Type B pancreatic cell (in vitro differentiated cells): ENCODE data around the gene FGF10. TPM values are rescaled to one million over a fixed set of nuclear protein-coding genes. Genes with fewer than 3 reads are reported as not detected.

Experiments
- DNase-seq: peaks from one replicate; pipeline ENCODE4 v3.0.0; 2021; ENCODE audit warnings: mixed read lengths; ENCODE audit not compliant: unreplicated experiment; ENCODE audit errors: extremely low spot score
- H3K27ac Mint-ChIP-seq: 2 replicates; pipeline ENCODE4 v1.8.0; 2021; ENCODE audit warnings: mild to moderate bottlenecking, mixed read lengths
- H3K27me3 Mint-ChIP-seq: 2 replicates; pipeline ENCODE4 v1.8.0; 2021; ENCODE audit warnings: mixed read lengths
- H3K36me3 Mint-ChIP-seq: 2 replicates; pipeline ENCODE4 v1.8.0; 2021; ENCODE audit warnings: mixed read lengths
- H3K4me1 Mint-ChIP-seq: one replicate; pipeline ENCODE4 v1.8.0; 2021; ENCODE audit warnings: mixed read lengths; ENCODE audit not compliant: unreplicated experiment
- H3K4me3 Mint-ChIP-seq: 2 replicates; pipeline ENCODE4 v1.8.0; 2021; ENCODE audit warnings: mild to moderate bottlenecking, mixed read lengths
- H3K9me3 Mint-ChIP-seq: 2 replicates; pipeline ENCODE4 v1.8.0; 2021; ENCODE audit warnings: mixed read lengths
- CTCF ChIP-seq: fragments of 200-600 bp; sonication (generic); conservative IDR thresholded peaks from 2 replicates; pipeline ENCODE4 v1.5.0; 2021; ENCODE audit warnings: antibody characterized with exemption, mild to moderate bottlenecking
- total RNA-seq: library from RNA; stranded (reverse); gene quantifications from 2 replicates; pipeline ENCODE4 v1.2.1, GENCODE V29; 2021; ENCODE audit warnings: low replicate concordance

Gene FGF10
- total RNA-seq, 1 donor from 2014 or later, result 9.8 TPM

DNA sequence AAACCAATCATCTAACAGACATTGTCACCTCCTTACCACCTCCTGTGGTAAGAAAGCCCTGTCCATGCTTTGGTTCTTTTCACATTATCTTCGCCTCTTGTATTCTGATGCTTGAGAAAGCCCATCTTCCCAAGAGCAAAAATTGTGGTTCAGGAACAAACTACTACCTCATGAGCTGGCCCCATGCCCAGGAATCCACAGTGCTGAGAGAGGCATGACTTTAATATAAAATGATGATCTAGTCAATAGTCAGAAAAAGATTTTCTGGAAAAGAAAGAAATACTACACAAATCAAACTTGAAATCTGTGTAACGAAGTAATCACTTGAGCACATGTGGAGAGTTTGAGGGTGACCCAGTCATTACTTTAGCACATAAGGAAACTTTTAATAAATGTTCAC lies 94.7 kb downstream of the FGF10 start:
- no peak for TF ChIP-seq CTCF
- no peaks in the 10 kb centered on the region for H3K9me3 Mint-ChIP-seq
- H3K27me3 Mint-ChIP-seq, result no peaks in the 10 kb centered on the region
- H3K36me3 Mint-ChIP-seq, result no peaks in the 10 kb centered on the region
- H3K4me3 Mint-ChIP-seq, result no peak overlapping the region
- peaks cover 9% of the 10 kb centered on the region for H3K4me1 Mint-ChIP-seq
- no peak for DNase-seq
- no peak overlapping the region for H3K27ac Mint-ChIP-seq

- peaks cover 9% of the 10 kb centered on the region for H3K4me1 Mint-ChIP-seq
- H3K9me3 Mint-ChIP-seq, result no peaks in the 10 kb centered on the region
- TF ChIP-seq CTCF, result no peak
- DNase-seq, result no peak
- H3K36me3 Mint-ChIP-seq, result no peaks in the 10 kb centered on the region
- no peaks in the 10 kb centered on the region for H3K27me3 Mint-ChIP-seq
- no peak overlapping the region for H3K4me3 Mint-ChIP-seq
- no peak overlapping the region for H3K27ac Mint-ChIP-seq
Observed at GRCh38 chr5:44292736-44293135, 96.5 kb downstream of the FGF10 start.

GRCh38 chr5:44278469-44278868 lies 110.8 kb downstream of the FGF10 start:
- Mint-ChIP-seq H3K4me3 (no peak overlapping the region), H3K9me3 (peaks cover 5% of the 10 kb centered on the region), H3K4me1 (no peaks in the 10 kb centered on the region), H3K27me3 (no peaks in the 10 kb centered on the region), H3K36me3 (no peaks in the 10 kb centered on the region), H3K27ac (no peak overlapping the region)
- DNase-seq, result no peak
- TF ChIP-seq CTCF, result no peak

DNA sequence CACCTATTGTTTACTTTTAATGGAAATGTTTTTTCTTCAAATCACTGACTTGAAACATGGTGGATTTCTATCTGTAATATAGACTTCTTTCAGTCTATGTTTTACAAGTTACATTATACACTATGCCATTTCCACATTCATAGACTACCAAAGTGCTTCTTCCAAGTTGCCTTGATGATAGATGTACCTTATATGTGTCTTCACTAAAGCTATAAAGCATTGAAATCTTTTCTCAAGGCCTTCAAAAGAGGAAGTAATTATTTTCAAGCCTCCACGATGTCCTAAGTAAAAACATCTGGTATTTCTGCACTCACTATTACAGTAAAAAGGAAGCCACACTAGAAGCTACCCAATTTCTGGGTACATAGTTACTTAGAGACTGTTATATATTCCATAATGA lies 113.3 kb downstream of the FGF10 start:
- TF ChIP-seq CTCF, result no peak
- no peaks in the 10 kb centered on the region for H3K27me3 Mint-ChIP-seq
- H3K4me1 Mint-ChIP-seq, result no peaks in the 10 kb centered on the region
- no peak overlapping the region for H3K27ac Mint-ChIP-seq
- H3K36me3 Mint-ChIP-seq, result no peaks in the 10 kb centered on the region
- no peak for DNase-seq
- peaks cover 3% of the 10 kb centered on the region for H3K9me3 Mint-ChIP-seq
- no peak overlapping the region for H3K4me3 Mint-ChIP-seq

GRCh38 chr5:44275329-44275728 lies 113.9 kb downstream of the FGF10 start:
- Mint-ChIP-seq H3K27me3 (no peaks in the 10 kb centered on the region), H3K27ac (no peak overlapping the region), H3K4me1 (no peaks in the 10 kb centered on the region), H3K4me3 (no peak overlapping the region), H3K9me3 (no peaks in the 10 kb centered on the region), H3K36me3 (no peaks in the 10 kb centered on the region)
- DNase-seq, result no peak
- TF ChIP-seq CTCF, result no peak

DNA sequence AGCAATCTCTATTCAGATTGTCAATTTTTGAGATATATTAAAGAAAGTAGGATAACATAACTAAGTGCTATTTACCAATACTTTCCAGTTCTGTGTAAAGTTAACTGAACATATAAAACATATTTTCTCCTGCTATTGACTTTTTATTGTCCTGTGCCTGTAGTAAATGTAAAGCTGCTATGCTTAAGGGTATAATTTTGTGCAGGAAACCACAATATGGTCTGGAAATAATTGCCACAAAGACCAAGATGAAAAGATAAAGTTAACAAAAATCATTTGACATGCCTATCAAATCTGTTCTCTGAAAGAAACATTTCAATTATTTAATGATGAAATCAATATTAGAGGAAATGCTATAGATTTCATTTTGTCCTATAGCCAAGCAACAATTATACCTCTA lies 121.3 kb downstream of the FGF10 start:
- no peak for DNase-seq
- Mint-ChIP-seq H3K36me3 (no peaks in the 10 kb centered on the region), H3K4me3 (no peak overlapping the region), H3K4me1 (no peaks in the 10 kb centered on the region), H3K9me3 (no peaks in the 10 kb centered on the region), H3K27ac (no peak overlapping the region), H3K27me3 (no peaks in the 10 kb centered on the region)
- no peak for TF ChIP-seq CTCF
